Measurements from ENCODE around the gene DOCK1.

DOCK1 gene

DNA sequence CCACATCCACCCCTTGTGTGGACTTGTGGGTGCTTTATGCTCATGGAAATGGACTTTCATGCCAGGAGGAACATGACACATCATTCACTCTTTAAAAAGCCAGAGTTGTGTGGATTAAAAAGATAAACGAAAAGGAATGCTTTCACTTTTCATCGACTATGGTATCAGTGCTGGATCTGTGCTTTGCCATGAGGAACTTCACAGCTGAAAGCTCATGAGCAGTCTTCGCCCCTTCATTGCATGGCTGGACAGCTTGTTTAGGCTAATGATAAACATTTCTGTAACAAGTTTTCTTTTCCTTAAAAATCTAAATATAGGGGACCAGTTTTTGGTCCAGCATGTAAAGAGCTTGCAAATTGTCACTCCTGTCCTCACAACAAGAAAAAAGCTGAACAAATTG is 470.2 kb downstream of the DOCK1 start:
- FAIRE-seq = no peak

DNA sequence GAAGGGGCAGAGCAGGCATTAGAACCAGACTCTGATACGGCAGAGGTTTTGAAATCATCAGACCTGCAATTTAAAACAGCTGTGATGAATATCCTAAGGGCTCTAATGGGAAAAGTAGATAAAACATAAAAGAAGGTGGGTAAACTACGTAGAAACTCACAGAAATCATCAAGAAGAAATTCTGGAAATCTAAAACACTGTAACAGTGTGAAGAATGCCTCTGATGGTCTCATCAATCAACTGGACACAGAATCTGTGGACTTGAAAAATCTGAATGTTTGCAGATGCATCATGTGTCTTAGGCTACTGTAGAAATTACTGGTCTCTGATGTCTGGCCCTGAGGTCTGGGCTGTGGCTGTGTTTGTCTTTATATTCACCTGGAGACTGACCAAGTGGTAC is 470.8 kb downstream of the DOCK1 start:
- no peak for FAIRE-seq

DNA sequence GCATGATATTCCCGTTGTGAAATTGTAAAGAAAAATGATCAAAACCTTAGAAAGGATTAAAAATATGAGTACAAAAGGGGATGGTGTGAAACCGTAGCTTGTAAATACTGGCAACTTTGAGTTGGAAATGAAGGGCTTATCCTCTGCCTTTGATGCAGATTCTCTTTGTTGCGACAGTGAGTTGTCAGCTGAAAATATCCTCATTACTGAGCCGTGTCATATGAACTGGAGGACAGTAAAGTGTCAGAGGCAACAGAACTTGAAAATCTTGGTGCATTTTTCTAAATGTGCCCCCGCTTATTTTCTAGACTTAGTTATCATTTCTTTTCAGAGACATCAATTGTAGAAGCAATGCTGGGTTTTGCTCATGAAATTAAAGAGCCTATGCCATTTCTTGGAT is 473.4 kb downstream of the DOCK1 start:
- FAIRE-seq = no peak

DNA sequence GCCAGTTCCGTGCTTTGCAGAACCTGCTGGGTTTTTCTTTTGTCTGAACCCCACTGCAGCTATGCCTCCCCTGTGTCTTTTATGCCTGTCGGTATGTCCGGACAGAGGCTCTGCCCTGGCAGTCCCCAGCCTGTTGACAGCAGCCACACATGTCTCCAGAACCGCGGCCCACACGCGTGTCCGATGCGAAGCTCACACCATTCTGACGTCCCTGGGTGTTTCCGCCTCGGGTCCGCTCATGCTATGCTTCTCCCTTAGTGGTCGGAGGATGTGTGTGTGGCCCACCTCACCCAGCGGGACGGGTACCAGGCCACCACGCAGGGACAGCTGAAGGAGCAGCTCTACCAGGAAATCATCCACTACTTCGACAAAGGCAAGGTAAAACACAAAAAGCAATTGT is 479.3 kb downstream of the DOCK1 start:
- FAIRE-seq = no peak

DNA sequence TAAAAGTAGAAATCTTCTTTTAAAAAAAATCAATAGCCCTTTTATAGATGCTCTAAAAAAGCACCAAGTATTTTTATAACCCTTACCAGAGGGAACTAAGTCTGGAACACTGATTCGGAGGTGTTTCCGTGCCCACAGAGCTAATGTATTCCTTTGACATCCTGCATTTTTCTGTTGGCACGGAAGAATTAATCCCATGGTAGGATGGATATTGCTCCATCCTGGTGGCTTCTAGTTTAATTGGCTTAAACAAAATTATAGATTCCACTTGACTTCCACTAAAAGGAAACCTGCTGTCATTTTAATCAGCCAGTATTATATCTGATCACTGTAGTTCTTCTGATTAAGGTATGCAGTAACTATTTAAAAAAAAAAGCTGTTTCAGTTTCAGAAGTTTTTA is 479.8 kb downstream of the DOCK1 start:
- FAIRE-seq = no peak

DNA sequence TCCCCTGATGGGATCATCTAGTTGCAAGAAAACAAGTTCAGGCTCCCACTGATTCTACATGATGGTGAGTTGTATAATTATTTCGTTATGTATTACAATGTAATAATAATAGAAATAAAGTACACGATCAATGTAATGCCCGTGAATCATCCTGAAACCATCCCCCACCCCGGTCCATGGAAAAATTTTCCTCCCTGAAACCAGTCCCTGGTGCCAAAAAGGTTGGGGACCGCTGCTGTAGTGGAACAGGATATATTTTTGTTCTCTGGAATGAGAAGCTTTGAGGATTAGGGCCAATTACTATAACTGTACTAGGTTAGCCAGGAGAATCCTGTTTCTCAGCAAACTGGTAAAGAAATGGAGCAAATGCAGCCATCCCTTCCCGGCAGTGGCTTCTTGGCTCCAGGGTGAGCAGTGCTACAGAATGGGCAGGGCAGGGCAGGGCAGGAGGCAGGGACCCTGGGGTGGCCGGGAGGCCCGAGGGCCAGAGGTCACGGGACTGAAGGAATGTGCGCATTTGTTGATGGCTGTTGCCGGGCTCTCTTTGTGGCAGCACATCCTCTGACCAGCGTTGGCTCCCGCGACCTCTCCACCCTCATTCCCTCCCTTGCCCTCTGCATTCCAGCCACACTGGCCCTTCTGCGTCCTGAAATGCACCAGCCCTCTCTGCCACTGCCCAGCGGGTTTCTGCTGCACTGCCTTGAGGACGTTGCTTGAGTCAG is 481.5 kb downstream of the DOCK1 start:
- no peak for FAIRE-seq

DNA sequence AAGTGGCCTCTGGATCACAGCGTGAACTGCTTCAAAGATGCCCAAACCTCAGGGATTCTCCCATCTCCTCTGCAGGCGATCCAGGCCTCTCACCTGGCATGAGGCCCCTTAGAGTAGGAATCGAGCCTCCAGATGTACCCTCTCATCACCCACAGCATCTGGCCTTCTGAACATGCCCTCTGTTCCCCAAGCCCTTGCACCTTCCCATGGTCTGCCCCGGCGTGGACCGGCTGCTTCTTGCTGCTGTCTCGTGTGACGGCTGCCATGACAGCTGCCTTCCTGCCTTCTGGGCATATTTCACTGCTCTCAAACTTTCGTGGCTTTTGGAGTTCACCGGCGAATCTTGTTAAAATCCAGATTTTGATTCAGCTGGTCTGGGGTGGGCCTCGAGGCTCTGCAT is 486.6 kb downstream of the DOCK1 start:
- FAIRE-seq = no peak

DNA sequence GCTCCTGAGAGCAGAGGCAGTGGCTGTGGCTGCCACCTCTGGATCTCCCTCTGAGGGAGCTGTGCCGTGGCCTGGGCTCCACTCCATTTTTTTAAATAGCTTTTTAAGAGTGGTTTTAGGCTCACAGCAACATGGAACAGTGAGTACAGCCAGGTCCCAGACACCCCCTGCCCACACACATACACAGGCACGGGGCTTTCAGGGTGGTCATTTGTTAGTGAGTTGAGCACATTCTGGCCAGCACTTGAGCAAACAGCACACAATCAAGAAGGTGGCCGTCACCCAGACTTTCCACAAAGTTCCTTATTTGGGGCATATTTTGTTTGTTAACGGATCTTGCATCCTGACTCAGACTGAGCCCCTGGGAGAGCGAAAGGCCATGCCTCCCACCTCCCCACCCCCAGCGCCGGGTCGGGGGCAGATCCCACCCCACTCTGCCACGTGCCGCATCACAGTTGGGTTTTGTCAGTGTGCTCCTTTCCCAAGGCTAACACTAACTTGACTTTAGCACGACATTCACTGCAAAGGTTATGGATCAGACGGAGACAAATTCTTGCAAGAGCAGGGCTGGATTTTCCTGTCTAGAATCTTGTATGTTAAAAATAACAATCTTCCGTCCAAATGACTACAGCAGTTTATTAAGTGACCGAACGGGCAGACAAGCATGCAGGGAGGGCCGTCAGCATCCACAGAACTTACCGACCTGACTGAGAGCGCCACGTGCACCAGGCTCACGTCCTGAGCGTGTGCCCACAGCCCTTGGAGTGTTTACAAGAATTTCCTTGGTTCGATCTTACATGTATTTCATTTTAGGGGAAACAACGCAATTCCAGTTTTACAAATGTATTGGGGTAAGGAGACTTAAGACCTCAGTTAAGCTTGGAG is 487.4 kb downstream of the DOCK1 start:
- no peak for FAIRE-seq

DNA sequence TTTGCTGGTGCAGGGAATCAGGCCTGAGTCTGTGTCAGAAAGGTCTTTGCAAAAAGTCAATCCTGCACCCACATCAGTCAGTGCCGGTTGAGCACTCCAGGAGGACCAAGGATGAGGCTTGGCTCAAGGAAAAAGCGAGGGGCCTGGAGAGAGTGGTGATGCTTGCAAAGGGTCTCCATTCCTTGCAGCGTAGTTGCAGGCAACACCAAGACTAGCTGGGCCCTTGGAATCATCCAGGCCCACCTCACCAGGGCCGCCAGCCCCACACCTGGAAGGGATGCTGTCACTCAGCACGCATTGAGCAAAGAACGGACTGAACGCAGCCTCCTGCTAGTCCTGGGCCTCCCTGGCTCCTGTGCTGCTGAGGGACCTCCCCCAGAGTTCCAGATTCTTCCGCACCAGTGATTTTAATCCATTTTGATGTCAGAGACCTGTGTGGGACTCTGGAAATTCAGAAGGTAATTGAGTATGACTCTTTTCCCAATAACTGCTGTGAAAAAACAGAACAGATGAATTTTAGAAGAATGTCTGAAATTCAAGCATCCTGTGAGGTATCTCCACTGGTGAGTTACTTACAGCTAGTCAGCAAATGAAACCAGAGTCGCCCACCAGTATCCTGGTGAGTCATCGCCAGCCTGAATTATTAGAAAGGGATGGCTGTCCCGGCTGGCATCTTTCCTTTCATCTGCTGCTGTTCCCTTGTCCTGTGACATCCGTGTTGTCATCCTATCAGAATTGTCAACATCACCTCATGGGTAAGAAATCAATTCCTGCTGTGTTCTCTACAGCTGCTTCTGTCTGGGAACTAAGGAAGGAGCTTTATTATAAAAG is 493.1 kb downstream of the DOCK1 start:
- no peak for FAIRE-seq

DNA sequence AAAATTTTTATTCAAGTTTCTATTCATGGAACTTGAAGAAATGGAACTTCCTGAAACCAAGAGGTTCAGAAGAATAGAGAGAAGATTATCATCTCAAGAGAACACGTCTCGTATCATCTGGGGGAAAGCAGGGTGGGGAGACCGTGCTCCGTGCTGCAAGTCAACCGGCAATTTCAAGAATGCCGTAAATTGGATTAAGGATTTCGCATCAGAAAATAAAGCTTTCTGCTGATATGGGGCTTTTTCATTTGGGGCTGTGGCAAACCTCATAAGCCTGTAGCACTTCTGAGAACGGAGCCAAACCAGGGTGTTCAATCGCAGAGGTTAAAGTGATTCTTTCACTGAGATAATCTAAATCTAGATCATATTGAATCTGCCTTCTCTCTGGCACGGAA is 493.7 kb downstream of the DOCK1 start:
- FAIRE-seq = no peak

DNA sequence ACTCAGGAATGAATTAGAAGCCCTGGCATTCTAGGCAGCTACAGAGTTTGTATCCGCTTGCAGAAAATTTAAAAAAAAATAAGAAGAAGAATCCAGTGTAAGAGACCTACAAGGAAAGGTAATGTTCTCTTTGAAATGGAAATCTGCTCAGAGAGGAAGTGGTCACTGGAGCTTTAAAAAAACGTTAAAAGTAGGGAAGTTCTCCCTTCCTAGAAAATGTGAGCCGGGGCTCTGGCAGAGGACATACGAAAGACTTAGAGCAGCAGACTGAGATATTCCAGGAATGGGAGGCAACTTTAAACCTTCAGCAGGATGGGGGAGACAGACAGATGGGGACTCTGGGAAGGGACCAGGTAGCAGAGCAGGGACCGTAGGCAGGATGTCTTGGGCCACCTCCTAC is 494.4 kb downstream of the DOCK1 start:
- FAIRE-seq = no peak

DNA sequence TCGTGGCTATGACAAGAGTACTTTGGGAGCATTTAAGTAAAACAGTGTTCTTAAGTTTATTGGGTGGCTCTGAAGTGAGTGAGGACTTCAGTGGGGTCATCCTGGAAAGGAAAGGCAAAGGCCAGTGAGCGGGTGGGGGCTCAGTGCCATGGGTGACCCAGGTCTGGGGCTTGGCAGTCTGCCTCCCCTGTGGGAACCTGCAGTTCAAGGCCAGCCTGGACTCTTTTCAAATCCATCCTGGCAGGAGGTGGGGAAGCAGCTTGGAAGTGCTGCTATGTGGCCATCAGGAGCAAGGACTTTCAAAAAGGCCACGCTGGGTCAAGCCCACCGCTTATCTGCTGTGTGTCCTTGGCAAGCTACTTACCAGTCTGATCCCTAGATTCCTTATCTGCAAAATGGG is 495.0 kb downstream of the DOCK1 start:
- no peak for FAIRE-seq

DNA sequence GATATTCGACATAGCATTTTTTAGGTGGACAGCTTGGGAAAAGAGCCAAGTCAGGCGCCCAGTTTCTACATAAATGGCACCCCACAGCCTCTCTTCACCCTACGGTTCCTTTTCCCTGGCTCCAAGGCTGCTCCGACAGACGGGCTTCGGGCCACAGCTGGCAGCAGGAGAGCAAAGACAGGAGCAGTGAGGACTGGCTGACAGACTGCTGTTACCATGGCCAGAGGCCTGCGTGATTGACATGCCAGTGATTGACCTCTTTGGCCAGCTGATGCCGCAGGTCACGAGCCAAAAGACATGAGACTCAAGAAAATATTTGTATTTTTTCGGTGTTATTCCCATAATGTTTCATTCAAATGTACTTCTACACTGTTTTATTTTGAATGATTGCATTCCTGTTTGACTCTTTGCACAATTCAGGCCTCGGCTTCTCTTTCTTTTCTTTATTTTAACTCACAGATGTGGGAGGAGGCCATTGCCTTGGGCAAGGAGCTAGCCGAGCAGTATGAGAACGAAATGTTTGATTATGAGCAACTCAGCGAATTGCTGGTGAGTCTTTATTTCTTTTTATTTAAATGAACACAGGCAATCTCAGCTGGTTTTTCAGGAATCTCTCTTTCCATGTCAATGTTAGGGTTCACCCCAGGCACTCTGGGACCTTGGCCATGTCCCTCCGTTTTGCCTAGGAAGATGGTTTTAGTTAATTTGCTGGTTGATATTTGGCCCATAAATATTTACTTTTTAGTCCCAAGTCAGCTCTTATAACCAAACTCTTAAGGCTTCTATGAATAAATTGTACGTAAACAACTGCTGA is 497.6 kb downstream of the DOCK1 start:
- FAIRE-seq = no peak

DNA sequence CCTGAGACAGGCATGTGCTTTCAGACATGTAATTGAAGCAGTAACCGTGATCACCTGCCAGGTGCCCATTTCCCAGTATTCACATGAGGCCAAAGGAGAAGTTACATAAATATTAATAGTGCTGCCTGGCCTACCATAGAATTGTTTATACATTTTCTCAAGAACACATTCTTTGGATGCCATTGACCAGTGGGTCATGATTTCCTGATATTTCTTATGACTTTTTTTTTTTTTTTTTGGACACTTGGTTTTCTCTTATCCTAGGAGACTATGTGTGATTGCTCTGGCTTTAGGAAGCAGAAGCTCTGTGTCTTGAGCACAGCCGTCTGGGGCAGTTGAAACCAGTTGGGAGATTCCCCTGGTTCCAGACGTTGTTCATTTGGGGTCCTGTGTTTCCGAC is 500.0 kb downstream of the DOCK1 start:
- no peak for FAIRE-seq

DNA sequence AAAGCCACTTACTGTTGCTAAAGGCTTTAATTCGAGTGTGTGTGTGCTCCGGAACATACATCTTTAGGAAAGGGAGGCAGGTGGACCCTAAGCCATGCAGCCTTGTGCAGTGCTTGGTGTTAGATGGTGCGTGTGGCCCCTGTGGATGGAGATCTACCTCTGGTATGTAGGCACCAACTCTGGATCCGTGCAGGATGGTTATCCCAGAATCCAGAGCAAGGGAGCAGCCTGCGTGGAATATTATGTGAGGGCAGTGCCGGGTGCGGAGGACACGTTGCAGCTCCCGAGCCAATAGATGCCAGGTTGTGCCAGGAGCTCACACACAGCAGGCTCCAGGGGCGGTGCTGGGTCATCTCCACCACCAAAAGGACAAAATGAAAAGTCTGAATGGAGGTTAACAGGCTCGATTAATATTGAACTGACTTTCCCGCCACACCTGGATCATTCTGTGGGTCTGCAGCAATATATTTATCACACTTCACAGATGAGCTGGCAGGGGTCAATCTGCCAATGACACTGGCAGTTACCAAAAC is 500.9 kb downstream of the DOCK1 start:
- FAIRE-seq = no peak

DNA sequence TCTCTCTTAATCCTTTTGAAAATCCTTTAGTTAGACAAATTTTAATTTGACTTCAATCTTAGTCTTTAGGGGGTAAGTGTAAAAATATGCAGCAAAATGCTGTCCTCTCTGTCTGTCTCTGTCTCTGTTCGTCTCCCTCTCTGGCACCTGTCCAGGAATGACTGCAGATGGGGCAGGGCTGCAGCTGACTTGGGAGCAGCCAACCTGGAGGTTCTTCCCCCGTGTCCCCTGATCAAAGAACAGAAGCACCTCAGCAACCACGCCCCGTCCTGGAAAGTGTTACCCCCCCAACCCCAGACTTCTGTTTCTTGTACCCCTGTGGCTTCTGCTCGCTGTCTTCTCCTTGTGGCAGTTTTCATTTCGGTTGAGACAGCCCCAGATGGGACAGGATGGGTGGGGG is 502.3 kb downstream of the DOCK1 start:
- no peak for FAIRE-seq

DNA sequence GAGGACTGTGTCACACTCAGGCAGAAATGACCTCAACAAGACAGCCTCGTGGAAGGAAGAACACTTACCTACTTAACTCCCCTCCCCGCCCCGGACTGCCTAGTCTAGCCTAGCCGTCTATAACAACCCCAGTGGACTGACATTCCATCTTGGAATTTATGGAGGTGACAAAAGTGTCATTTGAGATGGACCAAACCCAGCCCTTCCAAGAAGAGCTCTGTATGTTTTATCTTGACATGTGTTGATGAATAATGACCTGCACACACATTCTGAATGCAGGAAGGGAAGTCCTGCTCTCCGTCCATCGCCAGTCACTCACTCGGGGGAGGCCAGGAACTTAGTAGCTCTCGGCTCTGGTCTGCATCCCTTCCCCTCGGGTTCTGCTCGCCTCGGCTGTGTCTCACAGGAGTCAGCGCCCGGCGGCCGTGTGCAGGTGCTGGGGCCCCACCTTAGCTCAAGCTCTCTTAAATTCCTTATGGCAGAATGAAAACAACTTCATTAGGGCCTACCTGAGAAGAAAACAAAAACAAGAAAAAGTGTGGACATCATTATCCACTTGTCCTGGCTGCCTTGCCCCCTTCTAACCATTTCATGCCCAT is 503.0 kb downstream of the DOCK1 start:
- FAIRE-seq = no peak

DNA sequence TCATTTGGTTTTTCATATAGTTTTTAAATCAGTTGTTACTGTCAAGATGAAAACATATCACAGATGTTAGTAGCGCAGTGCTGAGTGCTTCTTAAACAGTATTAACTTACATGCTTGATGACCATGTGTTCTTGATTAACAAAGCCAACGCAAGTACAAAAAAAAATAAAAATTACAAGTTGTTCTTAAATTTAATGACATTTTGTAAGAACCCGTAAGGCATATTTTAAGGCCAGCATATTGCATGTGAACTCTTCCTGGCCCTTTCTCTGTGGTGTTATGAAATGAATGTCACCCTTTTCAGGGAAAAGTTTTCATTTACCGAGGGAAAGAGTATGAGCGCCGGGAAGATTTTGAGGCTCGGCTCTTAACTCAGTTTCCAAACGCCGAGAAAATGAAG is 503.5 kb downstream of the DOCK1 start:
- FAIRE-seq = no peak

DNA sequence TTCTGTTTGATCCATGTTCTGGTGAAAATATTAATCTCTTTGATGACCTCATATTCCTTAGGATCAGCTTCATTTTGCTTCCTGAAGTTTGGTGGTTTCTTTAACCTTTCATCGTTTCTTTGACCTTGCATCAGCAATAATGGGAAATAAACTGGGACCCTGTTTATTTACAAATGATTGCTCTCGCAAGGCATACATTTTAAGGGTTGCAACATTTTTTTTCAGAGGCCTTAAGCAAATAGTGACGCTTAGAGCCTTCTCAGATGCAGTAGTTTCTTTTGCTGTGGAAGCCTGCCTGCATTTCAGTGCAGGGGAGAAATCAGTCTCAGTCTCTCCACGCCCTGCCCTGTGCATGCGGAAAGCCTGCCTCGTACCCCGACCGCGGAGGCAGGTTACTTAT is 504.8 kb downstream of the DOCK1 start:
- no peak for FAIRE-seq

DNA sequence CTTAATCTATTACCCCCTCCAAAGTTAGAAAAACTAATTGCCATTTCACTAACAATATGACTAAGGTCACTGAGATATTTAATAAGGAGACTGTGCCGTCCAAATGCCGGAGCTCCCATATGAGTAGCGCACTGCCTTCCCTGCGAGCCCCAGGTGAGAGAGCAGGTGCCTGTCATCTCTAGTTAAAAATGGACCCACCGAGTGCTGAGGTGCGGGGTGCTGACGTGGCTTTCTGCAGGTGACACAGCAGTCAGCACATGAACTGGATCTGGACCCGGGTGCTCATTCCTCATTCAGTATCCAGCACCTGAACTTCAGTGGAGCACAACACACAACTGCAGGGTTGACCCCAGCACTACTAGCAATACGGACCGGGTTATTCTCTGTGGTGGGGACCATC is 505.8 kb downstream of the DOCK1 start:
- no peak for FAIRE-seq

DNA sequence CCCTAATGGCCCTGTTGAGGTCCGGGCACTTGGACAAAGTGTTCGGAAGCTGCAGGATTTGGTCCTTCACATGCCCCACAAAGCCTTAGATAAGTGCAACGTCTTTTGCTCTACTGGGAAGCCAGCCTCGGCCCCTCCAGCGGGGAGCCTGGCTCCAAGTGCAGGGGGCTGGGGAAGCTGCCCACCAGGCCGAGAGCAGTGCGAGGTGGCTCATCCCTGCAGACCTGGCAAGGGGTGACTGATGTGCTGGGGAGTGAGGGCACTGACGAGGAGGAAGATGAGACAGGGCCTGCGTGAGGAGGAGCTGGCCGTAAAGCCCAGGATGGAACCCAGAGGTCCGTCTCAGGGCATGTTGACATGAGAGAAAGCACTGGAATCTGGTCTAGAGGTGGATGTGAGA is 508.1 kb downstream of the DOCK1 start:
- FAIRE-seq = no peak

DNA sequence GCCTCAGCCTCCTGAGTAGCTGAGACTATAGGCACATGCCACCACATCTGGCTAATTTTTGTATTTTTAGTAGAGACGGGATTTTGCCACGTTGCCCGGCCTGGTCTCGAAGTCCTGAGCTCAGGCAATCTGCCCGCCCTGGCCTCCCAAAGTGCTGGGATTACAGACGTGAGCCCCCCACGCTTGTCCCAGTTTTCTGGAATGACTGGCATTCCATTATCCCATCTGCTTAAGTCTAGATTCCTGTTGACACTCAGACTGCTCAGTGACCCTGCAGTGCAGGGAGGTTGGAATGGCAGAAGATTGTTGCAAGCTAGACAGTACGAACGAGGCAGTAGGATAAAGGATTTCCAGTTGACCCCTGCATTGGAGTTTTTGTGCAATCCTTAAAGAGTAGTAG is 508.8 kb downstream of the DOCK1 start:
- no peak for FAIRE-seq
